Urinary bladder (tissue), 4 donors: ENCODE measurements around the gene SIPA1L3. TPM values are rescaled to one million over a fixed set of nuclear protein-coding genes. Genes with fewer than 3 reads are reported as not detected.

Experiments
- DNase-seq: peaks from one replicate; pipeline ENCODE4 v3.0.0-alpha.2; 2015; ENCODE audit errors: extremely low spot score
- H3K27ac ChIP-seq: one replicate; pipeline ENCODE4 v1.5.1; 2013; ENCODE audit warnings: low read depth, mild to moderate bottlenecking, moderate library complexity
- H3K36me3 ChIP-seq: one replicate; pipeline ENCODE4 v1.6.1; 2013; ENCODE audit warnings: mild to moderate bottlenecking, moderate library complexity; ENCODE audit not compliant: insufficient read depth
- H3K4me1 ChIP-seq: one replicate; pipeline ENCODE4 v1.6.1; 2013; ENCODE audit warnings: mild to moderate bottlenecking, moderate library complexity; ENCODE audit not compliant: insufficient read depth
- H3K4me3 ChIP-seq: one replicate; pipeline ENCODE4 v1.5.1; 2013; ENCODE audit warnings: low read depth, low read length
- WGBS: extraction: QIAGEN DNeasy Blood & Tissue Kit; methylation state at CpG from one replicate; pipeline ENCODE4 v1.1.7; 2013; 5-methylcytosine and 5-hydroxymethylcytosine counted together
- polyA plus RNA-seq: library from polyadenylated mRNA; stranded (reverse); fragments of 200-250 nt; gene quantifications from one replicate; pipeline ENCODE4 v1.2.3, GENCODE V29; 2013
- total RNA-seq: library from RNA; depleted of rRNA; stranded (reverse); fragments of >200 nt; gene quantifications from one replicate; pipeline ENCODE4 v1.2.3, GENCODE V29; 2014
- donor health status: healthy with polysubstance abuse.
- donor health status: healthy.

Gene SIPA1L3
- total and polyA plus RNA-seq, 2 donors, result 6.2 to 11.5 TPM

DNA sequence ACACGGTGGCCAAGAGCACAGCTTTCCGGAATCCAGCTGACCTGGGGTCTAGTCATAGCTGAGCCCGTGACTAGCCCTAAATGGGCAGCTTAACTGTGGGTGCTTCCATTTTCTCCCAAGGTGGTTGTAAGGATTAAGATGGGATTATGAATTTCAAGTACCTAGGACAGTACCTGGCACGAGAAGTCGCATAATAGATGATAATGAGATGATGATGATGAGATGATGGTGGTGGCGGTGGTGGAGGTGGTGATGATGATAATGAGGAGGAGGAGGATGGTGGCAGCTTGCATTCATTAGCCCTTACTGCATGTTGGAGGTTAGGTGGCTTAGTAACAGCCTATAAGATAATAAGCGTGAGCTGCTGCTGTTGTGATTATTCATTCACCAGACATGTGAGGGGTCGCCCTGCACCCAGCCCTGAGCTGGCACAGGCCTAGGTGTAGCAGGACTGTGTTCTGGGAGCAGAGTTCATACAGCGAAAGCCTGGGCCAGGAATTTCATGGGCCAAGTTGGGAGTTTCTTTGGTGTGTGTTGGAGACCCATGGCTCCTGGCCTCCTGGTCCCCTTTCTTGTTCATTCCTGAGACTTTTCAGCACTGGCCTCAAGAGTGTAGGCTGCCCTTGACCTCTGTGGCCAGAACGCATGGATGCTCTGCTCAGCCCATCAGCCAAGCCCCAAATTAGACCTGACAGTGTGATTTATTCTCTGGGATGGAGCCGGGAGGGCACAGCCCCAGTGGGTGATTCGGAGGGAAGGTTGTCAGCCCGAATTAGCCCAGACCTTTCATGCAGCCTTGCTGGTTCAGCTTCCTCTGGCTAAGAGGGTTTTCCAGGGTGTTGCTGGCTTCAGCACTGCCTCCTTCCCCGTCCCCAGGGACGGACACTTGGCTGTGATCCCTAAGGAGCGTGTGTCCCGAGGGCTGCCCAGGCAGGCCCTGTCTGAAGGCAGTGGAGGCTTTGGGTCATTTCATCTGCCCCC lies 128.8 kb downstream of the SIPA1L3 start:
- no peak overlapping the region for H3K4me3 ChIP-seq
- H3K27ac ChIP-seq, result no peak overlapping the region
- no peaks in the 10 kb centered on the region for H3K36me3 ChIP-seq
- 70% methylated on average over 17 of the region's 17 CpGs for WGBS
- no peak for DNase-seq
- H3K4me1 ChIP-seq, result peaks cover 1% of the 10 kb centered on the region

DNA sequence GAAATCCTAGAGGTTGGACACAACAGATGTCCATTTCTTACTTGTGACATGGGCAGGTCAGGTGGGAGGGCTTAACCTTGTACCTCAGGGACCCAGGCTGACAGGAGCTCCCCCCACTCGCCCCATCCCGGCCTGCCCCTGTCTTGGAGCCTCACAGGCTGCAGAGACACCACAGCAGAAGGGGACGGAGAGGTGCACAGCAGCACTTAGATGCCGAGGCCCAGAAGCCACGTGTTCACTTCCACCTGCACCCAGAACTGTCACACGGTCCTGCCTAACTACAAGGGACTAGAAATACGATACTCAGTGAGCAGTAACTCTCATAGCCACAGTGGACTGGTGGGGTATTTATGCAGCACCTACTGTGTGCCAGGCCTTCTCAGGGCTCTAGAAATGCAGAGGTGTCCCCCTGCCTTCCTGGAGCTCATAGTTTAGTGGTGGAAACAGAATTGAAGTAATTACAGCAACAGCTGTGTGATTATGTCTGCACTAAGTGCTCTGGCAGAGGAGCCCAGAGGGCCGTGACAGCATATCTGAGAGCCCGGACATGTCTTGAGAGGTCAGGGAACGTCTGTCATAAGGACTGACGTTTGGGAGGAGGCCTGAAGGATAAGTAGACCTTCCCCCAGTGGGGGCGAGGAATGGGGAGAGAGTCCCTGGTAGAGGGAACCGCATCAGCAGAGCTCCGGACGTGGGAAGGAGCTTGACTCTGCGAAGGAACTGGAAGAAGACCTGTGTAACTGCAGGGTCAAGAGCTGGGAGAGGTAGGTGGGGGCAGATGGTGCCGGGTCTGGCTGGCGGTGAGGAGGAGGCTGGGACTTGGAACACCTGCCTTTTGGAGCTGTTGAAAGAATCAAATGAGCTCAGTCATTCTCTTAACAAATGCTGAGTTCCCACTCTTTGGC lies 130.0 kb downstream of the SIPA1L3 start:
- Histone ChIP-seq H3K4me1 (peaks cover 1% of the 10 kb centered on the region), H3K36me3 (no peaks in the 10 kb centered on the region), H3K27ac (no peak overlapping the region), H3K4me3 (no peak overlapping the region)
- DNase-seq, result no peak
- WGBS, result 69% methylated on average over 18 of the region's 18 CpGs

DNA sequence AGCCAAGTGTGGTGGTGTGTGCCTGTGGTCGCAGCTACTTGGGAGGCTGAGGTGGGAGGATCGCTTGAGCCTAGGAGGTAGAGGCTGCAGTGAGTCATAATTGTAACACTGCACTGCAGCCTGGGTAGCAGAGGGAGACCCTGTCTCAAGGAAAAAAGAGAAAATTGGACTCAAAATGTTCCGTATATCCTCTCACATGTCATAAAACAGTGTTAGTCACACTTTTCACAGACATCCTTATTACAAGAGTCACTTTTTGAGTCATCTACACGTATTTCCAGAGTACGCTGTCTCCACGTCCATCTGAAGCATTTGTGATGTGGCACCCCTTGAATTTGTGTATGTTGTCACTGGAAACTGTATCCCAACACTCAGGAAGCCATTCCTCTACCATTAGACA lies 133.0 kb downstream of the SIPA1L3 start:
- H3K4me1 ChIP-seq, result no peaks in the 10 kb centered on the region
- no peak overlapping the region for H3K27ac ChIP-seq
- no peaks in the 10 kb centered on the region for H3K36me3 ChIP-seq
- WGBS, result 86% methylated on average over 6 of the region's 6 CpGs
- H3K4me3 ChIP-seq, result no peak overlapping the region
- no peak for DNase-seq

DNA sequence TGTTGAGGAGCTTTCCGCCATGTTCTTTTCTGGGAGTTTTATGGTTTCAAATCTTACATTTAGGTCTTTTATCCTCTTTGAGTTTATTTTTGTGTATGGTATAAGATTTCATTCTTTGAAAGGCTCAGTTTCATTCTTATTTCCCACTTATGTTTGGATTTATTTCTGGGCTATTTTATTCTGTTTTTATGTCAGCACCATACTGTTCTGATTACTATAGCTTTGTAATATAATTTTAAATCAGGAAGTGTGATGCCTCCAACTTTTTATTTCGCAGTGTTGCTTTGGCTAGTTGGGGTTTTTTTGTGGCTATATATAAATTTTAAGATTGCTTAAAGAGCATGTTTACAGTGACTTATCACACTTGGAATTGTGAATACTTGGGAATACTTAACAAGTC lies 135.1 kb downstream of the SIPA1L3 start:
- H3K36me3 ChIP-seq, result no peaks in the 10 kb centered on the region
- no peak overlapping the region for H3K27ac ChIP-seq
- H3K4me3 ChIP-seq, result no peak overlapping the region
- DNase-seq, result no peak
- no peaks in the 10 kb centered on the region for H3K4me1 ChIP-seq
- 95% methylated on average over 2 of the region's 2 CpGs for WGBS

GRCh38 chr19:38043649-38044144 lies 136.7 kb downstream of the SIPA1L3 start:
- Histone ChIP-seq H3K4me1 (no peaks in the 10 kb centered on the region), H3K27ac (no peak overlapping the region), H3K4me3 (no peak overlapping the region), H3K36me3 (no peaks in the 10 kb centered on the region)
- 92% methylated on average over 5 of the region's 5 CpGs for WGBS
- no peak for DNase-seq

DNA sequence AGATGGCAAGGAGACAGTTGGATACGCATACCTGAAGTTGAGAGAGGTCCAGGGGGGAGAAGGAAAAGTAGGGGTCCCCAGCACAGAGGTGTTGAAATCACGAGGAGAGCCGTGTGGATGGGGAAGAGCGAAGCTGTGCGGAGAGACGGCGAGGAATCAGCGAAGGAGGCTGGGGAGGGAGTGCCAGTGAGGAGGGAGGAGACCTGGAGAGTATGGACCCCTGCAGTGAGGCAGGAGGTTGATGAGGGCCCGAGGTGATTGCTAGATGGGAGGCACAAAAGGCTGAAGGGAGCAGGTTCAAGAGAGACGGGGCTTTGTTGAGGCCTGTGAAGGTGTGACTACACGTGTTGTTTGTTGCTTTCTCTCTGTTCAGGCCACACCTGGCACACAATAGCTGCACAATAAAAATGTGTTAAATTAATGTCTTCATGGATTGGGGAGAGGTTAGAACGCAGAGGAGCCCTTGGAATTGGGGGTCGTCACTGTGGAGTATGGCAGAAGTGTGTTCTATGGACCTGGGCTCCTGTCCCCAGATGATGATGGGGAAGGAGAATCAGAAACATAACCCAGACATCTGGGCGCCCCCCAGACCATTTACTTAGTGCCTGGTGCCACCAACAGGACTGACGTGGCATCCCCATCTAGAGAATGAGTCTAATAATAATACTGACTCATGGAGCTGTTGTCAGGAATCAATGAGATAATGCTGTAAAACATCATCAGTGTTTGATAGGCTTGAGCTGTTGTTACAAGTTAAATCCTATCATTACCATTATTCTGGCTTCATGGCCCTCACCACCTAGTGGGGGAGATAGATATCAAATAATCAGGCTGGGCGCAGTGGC lies 137.5 kb downstream of the SIPA1L3 start:
- DNase-seq, result no peak
- Histone ChIP-seq H3K27ac (no peak overlapping the region), H3K36me3 (no peaks in the 10 kb centered on the region), H3K4me1 (no peaks in the 10 kb centered on the region), H3K4me3 (no peak overlapping the region)
- WGBS, result 86% methylated on average over 16 of the region's 16 CpGs

DNA sequence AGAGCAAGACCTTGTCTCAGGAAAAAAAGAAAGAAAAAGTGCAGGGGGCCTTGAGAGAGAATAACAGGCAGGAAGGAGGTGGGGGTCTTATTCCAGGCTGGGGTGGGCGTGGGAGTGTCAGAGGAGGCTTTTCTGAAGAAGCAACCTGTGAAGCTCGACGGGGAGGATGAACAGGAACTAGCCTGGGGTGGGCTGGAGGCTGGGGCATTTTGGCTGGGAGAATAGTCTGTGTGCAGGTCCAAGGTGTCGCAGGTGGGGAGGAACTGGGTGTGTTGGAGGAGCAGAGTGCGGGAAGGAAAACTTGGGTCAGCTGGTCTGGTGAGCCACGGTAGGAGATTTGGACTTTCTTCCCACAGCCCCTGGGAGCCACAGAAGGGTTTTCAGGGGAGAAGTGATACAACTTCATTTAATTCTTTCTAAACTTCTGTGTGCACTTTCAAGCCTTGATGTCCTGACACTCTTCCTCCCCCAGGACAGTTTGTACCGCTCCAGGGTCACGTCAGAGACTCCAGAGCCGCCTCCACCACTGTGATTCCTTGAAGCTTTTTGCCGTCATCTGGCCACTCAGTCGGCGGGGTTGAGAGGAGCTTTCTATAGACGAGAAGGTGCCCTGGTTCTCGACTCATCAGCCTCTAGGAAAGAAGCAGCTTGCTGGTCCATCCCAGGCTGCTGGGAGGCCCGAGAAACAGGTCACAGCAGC lies 138.7 kb downstream of the SIPA1L3 start:
- no peak for DNase-seq
- no peaks in the 10 kb centered on the region for H3K36me3 ChIP-seq
- H3K27ac ChIP-seq, result no peak overlapping the region
- no peaks in the 10 kb centered on the region for H3K4me1 ChIP-seq
- H3K4me3 ChIP-seq, result no peak overlapping the region
- 84% methylated on average over 15 of the region's 15 CpGs for WGBS

DNA sequence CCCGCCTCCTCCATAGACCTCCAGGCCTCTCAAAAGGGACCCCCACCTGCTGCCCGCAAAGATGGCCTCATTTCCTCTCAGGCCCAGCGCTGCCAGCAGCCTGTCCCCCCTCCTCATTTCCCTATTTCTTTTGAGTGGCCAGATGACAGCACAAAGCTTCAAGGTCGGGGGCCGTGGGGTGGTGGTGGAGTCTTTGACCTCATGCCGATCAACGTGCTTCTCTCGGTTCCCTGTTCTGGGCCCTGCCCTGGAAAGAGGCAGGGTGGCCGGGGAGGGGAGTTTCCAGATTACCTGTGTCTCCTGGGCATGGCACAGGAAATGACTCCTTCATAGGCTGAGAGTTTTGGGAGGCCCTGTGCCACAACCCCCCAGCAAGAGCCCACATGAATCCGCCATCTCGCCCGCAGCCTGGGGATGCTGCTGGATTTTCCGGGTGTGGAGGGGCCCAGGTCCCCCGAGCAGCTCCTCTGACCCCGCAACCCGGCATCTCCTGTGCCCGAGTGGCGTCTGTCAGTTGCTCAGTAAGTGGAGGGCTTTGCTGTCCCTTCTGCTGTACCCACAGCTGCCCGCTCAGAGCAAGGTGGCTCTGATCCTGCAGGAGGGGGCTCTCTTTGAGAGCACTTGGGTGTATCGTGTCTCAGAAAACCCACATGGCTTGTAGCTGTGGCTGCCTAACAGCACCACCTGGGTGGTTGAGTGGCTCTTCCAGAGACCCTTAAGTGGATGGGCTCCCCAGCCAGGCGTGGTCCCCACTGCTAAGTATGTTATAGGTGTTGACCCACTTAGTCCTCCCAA lies 139.4 kb downstream of the SIPA1L3 start:
- WGBS, result 92% methylated on average over 21 of the region's 21 CpGs
- DNase-seq, result no peak
- no peaks in the 10 kb centered on the region for H3K36me3 ChIP-seq

DNA sequence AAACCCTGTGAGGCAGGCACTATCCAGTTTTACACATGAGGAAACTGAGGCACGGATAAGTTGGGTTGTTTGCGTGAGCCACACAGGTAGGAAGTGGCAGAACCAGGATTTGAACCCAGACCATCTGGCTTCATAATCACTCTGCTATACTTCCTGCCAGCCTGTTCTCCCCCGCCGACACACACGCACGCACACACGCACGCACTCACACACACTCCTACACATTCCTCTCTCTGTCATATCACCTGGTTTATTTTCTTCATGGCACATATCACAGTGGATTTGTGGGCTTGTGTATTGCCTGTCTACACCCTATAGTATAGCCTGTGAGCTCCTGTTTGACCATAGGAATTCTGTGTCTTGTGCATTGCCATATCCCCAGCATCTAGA lies 140.0 kb downstream of the SIPA1L3 start:
- Histone ChIP-seq H3K36me3 (no peaks in the 10 kb centered on the region), H3K4me1 (no peaks in the 10 kb centered on the region), H3K4me3 (no peak overlapping the region), H3K27ac (no peak overlapping the region)
- no peak for DNase-seq
- 89% methylated on average over 8 of the region's 8 CpGs for WGBS

More for the DNA sequence above, 139.4 kb downstream of the SIPA1L3 start:
- H3K27ac ChIP-seq, result no peak overlapping the region
- H3K4me3 ChIP-seq, result no peak overlapping the region
- H3K4me1 ChIP-seq, result no peaks in the 10 kb centered on the region

DNA sequence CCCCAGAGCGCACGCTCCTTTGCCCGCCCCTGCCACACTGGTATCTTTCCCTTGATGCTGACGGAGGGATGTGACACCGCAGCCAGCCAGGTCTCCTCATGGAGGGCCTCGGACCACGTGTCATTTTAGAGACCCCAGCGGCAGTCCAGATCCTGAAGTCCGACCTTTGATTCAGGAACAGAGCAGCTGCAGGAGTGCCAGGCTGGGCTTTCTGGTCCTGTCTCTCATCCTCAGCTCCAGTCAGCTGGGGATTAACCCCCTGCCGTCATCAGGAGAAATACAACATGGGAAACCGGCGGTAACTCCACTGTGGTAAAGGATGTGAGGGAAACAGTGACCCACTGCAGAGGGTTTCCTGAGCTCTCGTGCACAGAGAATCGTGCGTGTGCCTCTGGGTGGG lies 140.6 kb downstream of the SIPA1L3 start:
- Histone ChIP-seq H3K36me3 (no peaks in the 10 kb centered on the region), H3K4me3 (no peak overlapping the region), H3K27ac (no peak overlapping the region), H3K4me1 (no peaks in the 10 kb centered on the region)
- DNase-seq, result no peak
- 71% methylated on average over 15 of the region's 15 CpGs for WGBS

DNA sequence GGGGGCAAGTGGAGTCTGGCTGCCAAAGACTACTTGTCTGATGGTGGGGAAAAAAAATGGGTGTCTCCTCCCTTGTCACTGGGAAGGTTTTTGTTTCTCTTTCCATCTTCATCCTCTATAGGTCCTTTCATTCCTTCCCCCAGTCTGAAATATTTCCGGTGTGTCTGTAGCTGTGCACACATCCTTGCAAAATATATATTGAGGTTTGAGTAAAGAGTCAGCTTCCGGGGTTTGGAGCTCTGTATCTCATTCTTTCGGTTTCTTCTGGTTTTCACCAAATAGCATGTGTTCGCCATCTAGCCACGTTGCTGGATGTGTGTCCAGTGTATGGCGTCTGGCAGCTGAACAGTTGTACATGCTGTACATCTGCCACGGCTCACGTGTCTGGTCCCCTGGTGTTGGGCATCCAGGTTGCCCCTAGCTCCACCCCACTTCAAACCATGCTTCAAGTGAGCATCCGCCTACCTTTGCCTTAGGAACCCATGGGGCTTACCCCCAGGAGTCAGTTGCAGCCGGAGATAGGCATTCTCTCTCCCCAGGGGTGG lies 142.2 kb downstream of the SIPA1L3 start:
- no peak for DNase-seq
- Histone ChIP-seq H3K4me1 (no peaks in the 10 kb centered on the region), H3K36me3 (no peaks in the 10 kb centered on the region), H3K27ac (no peak overlapping the region), H3K4me3 (no peak overlapping the region)
- 76% methylated on average over 10 of the region's 10 CpGs for WGBS

DNA sequence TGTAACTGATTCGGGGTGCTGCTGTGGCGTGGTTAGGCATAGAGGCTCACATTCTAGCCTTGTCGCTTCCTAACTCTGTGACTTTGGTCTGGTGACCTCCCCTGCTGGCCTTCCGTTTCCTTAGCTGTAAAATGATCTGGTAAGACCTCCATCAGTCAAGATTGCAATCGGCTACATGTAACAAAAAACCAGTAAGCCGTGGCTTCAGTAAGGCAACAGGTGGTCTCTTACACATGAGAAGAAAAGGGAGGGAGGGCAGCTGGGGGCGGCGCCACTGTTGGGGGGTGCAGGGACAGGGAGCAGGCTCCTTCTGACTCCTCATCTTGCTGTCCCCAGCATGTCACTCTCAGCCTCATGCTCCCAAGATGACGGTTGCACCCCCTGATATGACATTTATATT lies 148.0 kb downstream of the SIPA1L3 start:
- WGBS, result 64% methylated on average over 9 of the region's 9 CpGs
- H3K27ac ChIP-seq, result no peak overlapping the region
- H3K4me3 ChIP-seq, result no peak overlapping the region

More for the DNA sequence above, 148.0 kb downstream of the SIPA1L3 start:
- DNase-seq, result no peak
- H3K36me3 ChIP-seq, result no peaks in the 10 kb centered on the region
- H3K4me1 ChIP-seq, result no peaks in the 10 kb centered on the region
